Dermis lymphatic vessel endothelial cell (primary cell): ENCODE results near the gene CST1. TPM values are rescaled to one million over a fixed set of nuclear protein-coding genes. Genes with fewer than 3 reads are reported as not detected.

Experiments used
- total RNA-seq: library from RNA; depleted of rRNA; stranded (reverse); fragments of >200 nt; gene quantifications from 2 replicates; pipeline ENCODE4 v1.2.1, GENCODE V29; 2014

The CST1 gene
- not detected in 2 replicates for total RNA-seq

GRCh38 chr20:23750786-23751185, at the start of gene CST1:
Gene CST1, minus strand, starts transcription at chr20:23750935. Its CDS starts 69 bp downstream, at chr20:23750866.

Other genes with a start within 250 kb of the CST1 start
- gene CST9L, start 182.5 kb downstream of the CST1 start, total RNA-seq: not detected in 2 replicates
- gene CST9, start 145.0 kb downstream of the CST1 start, total RNA-seq: not detected in 2 replicates
- gene CST3, start 113.0 kb downstream of the CST1 start, total RNA-seq: 132 and 141 TPM in 2 replicates
- not detected in 2 replicates for gene CST4, start 61.9 kb downstream of the CST1 start, total RNA-seq
- gene CST2, start 75.8 kb upstream of the CST1 start, total RNA-seq: not detected in 2 replicates
- not detected in 2 replicates for gene CST5, start 128.8 kb upstream of the CST1 start, total RNA-seq
- gene GGTLC1, start 237.8 kb upstream of the CST1 start, total RNA-seq: not detected in 2 replicates